HG03135 (cell line): ENCODE measurements around the gene NME7.
"Not testable (repeated sequence)": the region's sequence is repeated elsewhere in the genome, so short reads cannot be mapped to it uniquely, and the experiment has no call there.

Source experiments
- ATAC-seq: cut with Tn5 transposase; IDR thresholded peaks from one replicate; pipeline ENCODE4 v1.9.1; 2021; ENCODE audit warnings: mild to moderate bottlenecking, moderate library complexity; ENCODE audit not compliant: unreplicated experiment

NME7 gene

GRCh38 chr1:169130683-169131082 lies 236.9 kb downstream of the NME7 start:
- ATAC-seq: no peak

- no peak for ATAC-seq
These were observed 238.3 kb downstream of the NME7 start for GRCh38 chr1:169129109-169129784.

GRCh38 chr1:169128562-169128961 lies 239.0 kb downstream of the NME7 start:
- no peak for ATAC-seq

GRCh38 chr1:169127305-169127704 lies 240.3 kb downstream of the NME7 start:
- ATAC-seq: no peak

- ATAC-seq: no peak
These were observed 241.3 kb downstream of the NME7 start for GRCh38 chr1:169126335-169126734.

GRCh38 chr1:169125597-169125996 lies 242.0 kb downstream of the NME7 start:
- ATAC-seq: not testable (repeated sequence)

GRCh38 chr1:169124459-169124858 lies 243.1 kb downstream of the NME7 start:
- no peak for ATAC-seq

GRCh38 chr1:169122976-169123375 lies 244.6 kb downstream of the NME7 start:
- ATAC-seq: no peak

GRCh38 chr1:169121146-169121923 lies 246.3 kb downstream of the NME7 start:
- no peak for ATAC-seq

GRCh38 chr1:169120066-169120465 lies 247.5 kb downstream of the NME7 start:
- no peak for ATAC-seq

- no peak for ATAC-seq
These were observed 248.2 kb downstream of the NME7 start for GRCh38 chr1:169119405-169119804.

GRCh38 chr1:169118227-169118626 lies 249.4 kb downstream of the NME7 start:
- no peak for ATAC-seq

- ATAC-seq: no peak
These were observed 250.0 kb downstream of the NME7 start for GRCh38 chr1:169117599-169117998.

- ATAC-seq: no peak
These were observed 250.6 kb downstream of the NME7 start for GRCh38 chr1:169117014-169117413.

- peak; percentile 54 for ATAC-seq
These were observed 251.6 kb downstream of the NME7 start for GRCh38 chr1:169115891-169116585.

GRCh38 chr1:169113613-169114119 lies 253.9 kb downstream of the NME7 start:
- ATAC-seq: no peak

GRCh38 chr1:169112241-169112640 lies 255.4 kb downstream of the NME7 start:
- no peak for ATAC-seq

- no peak for ATAC-seq
These were observed 256.1 kb downstream of the NME7 start for GRCh38 chr1:169111472-169111871.

- ATAC-seq: no peak
These were observed 256.7 kb downstream of the NME7 start for GRCh38 chr1:169110689-169111447.

GRCh38 chr1:169110236-169110635 lies 257.4 kb downstream of the NME7 start:
- ATAC-seq: no peak
